NCI-H226 (cell line): ENCODE results near the gene TEX14.
"Not testable (repeated sequence)": the region's sequence is repeated elsewhere in the genome, so short reads cannot be mapped to it uniquely, and the experiment has no call there.

Source experiments
- DNase-seq: peaks from one replicate; pipeline ENCODE4 v3.0.0-alpha.2; 2015

The TEX14 gene

DNA sequence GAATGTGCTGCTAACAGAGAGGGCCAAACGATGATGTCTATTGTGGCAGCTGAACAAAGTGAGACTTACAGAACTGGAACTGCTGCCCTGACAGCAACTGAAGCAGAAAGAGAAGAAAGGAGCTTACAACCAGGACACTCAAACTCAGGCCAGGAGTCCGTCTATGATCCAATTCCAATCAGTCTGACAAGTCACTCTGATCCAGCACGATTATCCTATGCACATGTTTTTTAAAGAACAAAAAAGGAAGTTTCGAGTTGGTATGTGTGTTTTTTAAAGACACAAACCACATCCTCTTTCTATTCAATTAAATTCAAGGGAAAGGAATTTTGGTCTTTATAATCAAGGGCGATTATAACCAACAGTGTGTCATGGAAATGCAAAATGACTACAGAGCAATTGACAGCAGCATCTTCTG, 135.0 kb downstream of the TEX14 start:
- DNase-seq = no peak

DNA sequence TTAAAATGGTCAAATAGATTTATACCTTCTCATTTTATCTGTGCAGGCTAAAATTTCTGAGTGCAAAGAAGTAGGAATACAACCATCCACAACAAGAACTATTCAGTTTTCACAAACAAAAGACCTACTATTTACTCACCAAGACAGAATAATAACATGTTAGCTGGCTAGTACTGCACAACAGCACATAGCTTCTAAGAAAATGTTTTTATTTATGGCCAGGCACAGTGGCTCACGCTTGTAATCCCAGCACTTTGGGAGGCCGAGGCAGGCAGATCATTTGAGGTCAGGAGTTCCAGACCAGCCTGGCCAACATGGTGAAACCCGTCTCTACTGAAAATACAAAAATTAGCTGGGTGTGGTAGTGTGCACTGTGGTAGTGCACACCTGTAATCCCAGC, 136.7 kb downstream of the TEX14 start:
- DNase-seq = not testable (repeated sequence)

- DNase-seq = no peak
These were observed 150.6 kb downstream of the TEX14 start for GRCh38 chr17:58541249-58541648.

DNA sequence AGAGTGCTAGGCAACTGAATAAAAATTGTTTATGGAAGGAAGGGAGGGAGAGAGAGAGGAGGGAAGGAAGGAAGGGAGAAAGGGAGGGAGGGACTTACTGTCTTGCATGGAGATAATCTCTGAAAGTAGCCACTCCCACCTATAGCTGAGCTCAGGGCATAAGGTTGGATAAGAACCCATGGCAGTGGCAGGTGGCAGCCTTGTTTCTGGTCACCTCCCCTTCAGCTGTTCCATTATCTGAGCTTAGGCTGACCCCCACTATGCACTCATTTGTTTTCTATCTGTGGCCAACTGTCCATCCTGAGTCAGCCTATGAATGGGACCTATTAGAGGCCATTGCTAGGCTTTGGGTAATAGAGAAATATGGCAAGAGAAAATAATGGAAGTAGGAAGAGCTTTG, 152.1 kb downstream of the TEX14 start:
- no peak for DNase-seq

DNA sequence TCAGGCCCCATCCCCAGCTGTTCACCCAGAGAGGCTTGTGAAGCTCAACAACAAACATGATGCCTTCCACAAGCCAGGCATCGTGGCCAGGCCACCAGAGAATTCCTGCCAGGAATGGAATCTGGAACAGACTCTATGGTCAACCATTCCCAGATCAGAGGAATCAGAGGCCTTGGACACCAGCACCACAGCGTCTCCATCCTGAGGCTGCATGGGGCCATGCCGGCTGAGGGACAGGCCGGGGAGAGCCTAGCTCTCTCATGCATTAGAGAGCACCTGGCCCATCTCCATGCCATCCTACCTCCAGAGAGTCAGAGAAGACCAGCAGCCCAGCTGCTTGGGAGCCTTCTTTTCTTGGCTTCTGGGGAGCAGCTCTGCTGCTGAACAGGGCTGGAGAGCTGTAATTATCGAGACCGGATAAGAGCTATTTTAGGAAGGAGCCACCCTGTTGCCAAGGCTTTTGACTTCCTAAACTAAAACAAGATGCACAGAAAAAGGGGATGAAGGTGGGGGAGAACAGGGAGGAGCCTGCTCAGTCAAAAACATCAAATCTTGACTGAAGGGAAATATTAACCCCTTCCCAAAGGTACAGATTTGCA, 152.9 kb downstream of the TEX14 start:
- DNase-seq = no peak

GRCh38 chr17:58537266-58537665, 154.6 kb downstream of the TEX14 start:
- no peak for DNase-seq

DNA sequence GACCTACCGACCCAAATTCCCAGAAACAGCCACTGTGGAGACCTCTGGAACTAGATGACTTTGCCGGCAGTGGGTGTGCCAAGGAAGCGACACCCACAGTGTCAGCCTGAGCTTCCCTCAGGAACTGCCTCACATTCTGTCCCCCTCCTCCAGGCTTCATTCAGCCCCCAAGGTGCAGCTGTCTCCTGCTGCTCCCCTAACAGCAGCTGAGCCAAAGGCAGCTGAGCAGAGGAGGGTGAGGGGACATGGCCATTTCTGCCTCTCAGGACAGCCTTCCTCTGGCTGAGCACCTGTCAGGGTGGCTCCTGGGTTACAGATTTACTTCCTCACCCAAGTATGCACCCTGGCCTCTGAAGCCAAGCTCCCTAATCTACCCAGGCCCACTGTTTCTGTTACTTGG, 155.3 kb downstream of the TEX14 start:
- no peak for DNase-seq

DNA sequence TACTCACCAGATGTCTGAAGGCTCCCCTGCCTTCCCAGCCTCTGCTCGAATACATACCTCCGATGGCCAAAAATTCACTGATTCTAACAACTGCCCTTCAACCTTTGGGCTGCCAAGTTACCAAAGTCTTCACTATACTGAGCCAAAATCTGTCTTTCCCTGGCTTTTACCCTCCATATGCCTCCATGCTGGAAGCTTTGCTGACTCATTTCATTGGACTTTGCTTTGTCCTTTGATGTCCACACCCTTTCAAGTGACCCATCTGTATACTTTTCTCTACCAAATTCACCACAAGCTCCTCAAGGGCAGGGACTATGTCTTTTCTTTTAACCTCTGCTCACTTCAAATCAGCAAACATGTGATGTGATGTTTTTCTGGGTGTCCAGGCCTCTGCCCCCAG, 156.4 kb downstream of the TEX14 start:
- no peak for DNase-seq

DNA sequence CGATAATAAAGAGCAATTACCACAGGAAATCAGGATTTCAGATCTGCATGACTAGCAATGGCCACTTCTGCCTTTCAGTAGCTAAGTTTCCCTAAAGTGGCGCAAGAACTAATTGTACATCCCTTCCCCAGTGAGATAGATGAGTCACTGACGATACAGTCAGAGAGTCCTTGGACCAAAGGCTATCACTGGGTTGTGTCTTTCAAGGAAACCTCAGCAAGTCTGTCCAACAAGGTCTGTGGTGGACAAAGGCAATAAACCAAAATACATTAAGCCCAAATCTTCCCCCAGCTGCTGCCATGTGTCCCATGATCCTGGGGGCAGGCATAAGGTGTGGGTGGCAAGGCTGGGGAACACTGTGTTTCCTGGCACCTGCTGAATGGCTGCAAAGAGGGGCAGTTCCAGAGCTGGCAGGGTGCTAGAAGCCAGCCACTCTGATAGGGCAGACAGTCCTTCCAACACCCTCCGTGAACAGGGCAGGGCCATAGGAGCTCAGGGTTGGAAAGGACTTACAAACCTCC, 156.9 kb downstream of the TEX14 start:
- DNase-seq = peak; percentile 62

- no peak for DNase-seq
These were observed 157.5 kb downstream of the TEX14 start for GRCh38 chr17:58534331-58534730.

DNA sequence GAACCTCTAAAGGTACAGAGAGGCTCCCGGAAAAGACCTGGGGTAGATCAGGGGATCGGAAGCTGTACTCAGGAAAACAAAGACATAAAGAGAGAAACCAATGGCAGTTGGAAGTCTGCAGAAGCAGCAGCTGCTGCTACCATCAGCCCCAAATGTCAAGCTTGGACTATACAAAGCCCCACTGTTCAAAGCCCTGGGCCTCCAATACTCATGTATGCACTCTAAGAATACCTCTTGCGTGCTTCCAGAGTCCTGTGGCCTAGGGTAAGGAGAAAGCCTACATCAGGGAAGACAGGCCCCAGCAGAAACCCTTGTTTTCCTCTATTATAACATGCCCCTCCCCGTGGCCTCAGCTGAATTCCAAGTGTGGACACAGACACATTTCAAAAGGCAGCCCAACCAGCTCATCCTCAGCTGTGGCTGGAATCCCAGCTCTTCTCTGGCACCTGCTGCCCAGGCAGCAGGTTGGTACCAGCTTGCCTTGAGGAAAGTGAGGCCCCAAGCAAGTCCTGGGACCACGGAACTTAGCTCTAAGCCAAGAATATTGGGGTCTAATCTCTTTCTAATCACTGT, 158.1 kb downstream of the TEX14 start:
- no peak for DNase-seq

GRCh38 chr17:58532555-58532951, 159.3 kb downstream of the TEX14 start:
- DNase-seq = no peak

GRCh38 chr17:58531661-58532554, 159.9 kb downstream of the TEX14 start:
- DNase-seq = no peak

DNA sequence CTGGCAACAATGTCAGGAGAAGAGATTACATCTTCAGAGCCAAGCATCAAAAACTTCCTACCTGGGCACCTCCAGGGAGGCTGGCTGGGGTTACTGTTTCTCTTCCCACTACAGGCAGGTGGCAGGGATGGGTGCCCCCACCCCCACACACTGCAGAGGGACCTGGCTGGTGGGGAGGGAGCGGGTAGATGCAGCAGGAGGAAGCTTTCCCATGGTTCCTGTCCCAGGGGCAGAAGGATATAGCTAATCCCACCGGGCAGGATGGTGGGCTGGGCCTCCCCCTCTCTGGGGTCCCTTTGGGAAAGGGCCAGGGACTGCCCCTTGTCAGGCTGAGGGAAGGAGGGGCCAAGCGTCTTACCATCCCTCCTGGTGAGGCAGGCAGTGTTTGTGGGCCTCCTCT, 160.7 kb downstream of the TEX14 start:
- no peak for DNase-seq

DNA sequence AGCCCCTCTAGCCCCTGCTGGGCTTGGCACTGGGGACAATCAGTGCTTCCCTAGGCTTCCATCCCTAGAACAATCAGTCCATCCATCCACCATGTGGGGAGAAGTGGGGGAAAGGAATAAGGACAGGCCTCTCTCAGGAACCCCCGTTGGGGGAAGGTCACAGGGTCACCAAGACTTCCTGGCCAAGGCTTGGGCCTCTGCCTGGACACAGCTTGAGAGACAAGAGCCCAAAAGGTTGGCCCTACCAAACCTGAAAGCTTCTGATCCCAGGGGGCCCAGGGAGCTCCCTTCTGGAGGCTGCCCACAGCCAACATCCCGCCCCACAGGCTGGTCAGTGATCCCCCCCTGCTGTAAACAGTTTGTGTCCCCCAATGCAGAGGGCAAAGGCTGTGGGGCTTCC, 161.2 kb downstream of the TEX14 start:
- no peak for DNase-seq

DNA sequence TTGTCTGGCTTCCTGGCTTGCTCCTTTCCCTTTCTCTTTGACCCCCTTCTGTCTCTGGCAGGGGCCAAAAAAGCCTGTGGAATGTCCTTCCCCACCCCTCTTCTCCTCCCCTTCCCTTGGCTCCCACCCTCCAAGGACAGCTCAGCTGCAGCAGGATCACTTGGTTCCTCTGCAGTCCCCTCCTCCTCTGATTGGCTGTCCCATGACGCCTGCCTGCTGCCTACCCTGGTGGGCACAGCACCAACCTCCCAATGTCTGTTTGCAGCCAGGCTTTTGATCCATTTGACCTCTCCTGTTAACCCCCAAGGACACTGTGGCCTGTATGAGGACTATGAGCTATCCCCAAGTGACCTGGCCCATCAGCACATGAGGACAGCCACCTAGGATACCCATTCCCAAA, 162.6 kb downstream of the TEX14 start:
- no peak for DNase-seq

DNA sequence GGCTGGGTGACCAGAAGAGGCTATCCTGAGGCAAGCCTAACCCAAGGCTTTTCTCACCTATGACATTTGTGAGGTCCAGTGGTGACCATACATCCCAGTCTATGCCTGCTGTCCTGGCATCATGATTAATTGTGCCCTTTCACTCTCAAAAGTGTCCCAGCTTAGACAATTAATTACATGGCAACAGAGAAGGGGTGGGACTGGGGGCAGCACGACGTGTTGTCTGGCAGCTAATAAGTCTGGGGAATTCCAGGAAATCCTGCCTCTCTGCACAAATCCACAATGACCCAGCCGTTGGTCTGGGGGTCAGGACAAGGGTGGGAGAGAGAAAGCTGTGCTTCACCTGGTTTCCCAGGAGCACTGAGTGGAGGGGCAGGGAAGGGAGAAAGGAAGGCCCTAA, 163.4 kb downstream of the TEX14 start:
- no peak for DNase-seq

DNA sequence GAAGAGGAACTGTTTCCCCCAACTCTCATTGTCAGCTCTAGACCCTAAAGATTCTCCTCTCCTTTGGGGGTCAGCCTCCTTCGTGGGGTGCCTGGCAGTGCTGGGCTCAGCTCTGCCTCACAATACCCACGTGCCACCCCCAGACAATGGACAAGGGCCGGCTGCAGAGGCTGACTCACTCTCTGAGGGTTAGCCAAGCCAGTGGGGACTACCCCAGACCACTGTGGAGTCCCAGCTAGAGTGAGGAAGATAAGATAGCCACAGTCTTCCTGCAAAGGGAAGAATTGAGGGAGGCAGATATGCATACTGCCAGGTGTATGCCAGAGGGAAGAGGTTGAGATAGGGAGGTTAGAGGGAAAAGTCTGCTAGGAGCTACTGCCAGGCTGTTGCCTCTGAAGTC, 163.9 kb downstream of the TEX14 start:
- DNase-seq = peak; percentile 93

GRCh38 chr17:58527306-58527705, 164.5 kb downstream of the TEX14 start:
- no peak for DNase-seq

DNA sequence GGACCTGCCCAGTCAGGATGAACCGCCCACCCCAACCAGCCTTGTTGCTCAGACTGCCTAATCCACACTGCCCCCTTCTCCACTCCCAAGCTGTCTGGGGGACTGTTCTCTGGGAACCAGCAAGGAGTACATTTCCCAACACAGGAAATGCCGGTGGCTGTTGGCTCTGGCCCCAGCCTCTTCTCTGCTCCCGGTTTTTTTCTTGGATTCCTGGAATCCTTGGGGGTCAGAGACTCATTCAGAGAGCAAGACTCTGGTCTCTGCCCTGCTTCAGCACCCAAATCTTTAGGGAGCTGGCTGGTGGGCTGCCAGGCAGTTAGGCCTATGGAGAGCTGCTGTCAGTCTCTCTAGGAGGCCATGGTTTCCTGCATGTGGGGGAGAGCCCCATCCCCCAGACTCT, 166.6 kb downstream of the TEX14 start:
- peak; percentile 96 for DNase-seq

GRCh38 chr17:58521680-58522079, 170.2 kb downstream of the TEX14 start:
- DNase-seq = no peak

- no peak for DNase-seq
These were observed 170.9 kb downstream of the TEX14 start for GRCh38 chr17:58520843-58521430.

- peak; percentile 100 for DNase-seq
These were observed 173.8 kb downstream of the TEX14 start for GRCh38 chr17:58517928-58518609.
